Umbilical cord (tissue), 2 donors: ENCODE data around the gene CLRN1. TPM values are rescaled to one million over a fixed set of nuclear protein-coding genes. Genes with fewer than 3 reads are reported as not detected.

Experiments used
- DNase-seq: peaks from one replicate; pipeline ENCODE4 v3.0.0-alpha.2; 2015; ENCODE audit warnings: low spot score
- total RNA-seq: library from RNA; depleted of rRNA; stranded (reverse); fragments of >200 nt; gene quantifications from one replicate; pipeline ENCODE4 v1.2.3, GENCODE V29; 2014; ENCODE audit warnings: low replicate concordance; ENCODE audit not compliant: insufficient read depth

Gene CLRN1
- total RNA-seq, 1 donor from 2014 or later, result 3.4 TPM

DNA sequence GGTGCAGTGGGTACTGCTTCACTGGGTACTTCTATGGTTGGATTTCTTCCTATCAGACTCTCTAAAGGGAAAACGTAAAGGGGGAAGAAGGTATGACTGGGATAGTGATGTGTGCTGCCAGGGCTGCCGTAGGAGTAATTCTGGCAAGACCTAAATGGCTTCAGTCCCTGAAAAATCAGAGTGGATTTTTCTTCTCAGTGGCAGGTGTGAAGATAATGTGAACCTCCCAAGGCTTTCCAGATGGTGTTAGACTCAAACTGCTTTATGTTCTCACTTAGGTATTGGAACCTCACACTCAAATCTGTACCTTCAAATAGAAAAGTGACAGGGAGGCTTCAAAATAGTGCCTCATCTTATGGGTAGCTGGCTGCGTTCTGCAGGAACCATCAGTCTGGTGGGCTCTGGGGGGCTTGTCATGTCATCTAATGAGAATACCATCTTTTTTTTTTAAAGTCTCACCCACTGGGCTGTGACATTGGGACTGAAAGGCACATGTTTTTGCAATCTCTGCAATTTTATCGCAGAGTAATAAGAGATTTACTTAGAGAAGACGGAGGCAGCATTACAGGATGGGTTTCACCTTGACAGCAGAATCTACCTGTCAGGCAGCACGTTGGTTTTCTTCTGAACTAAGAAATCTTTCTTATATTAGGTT, 95.8 kb downstream of the CLRN1 start:
- DNase-seq, result no peak

Other genes with a start within 250 kb of the CLRN1 start
- 87.6 TPM for gene SIAH2, start 209.6 kb downstream of the CLRN1 start, total RNA-seq
- gene MINDY4B, start 67.3 kb downstream of the CLRN1 start, total RNA-seq, result not detected
- gene MED12L, start 112.9 kb upstream of the CLRN1 start, total RNA-seq, result 2.2 TPM
- 3.6 TPM for gene GPR171, start 230.5 kb upstream of the CLRN1 start, total RNA-seq